Astrocyte (in vitro differentiated cells and primary cell): ENCODE results near the gene SOCS6. TPM values are rescaled to one million over a fixed set of nuclear protein-coding genes. Genes with fewer than 3 reads are reported as not detected.
A peak's percentile ranks its signal among the peaks of the same experiment; 100 is the strongest.

Experiments used
- DNase-seq: peaks from one replicate; pipeline ENCODE4 v3.0.0-alpha.2; 2010; ENCODE audit warnings: low read depth
- FAIRE-seq: peaks from 2 replicates; lab custom pipeline; 2011; peaks lifted over from hg19 to GRCh38; lab: Jason Lieb, UNC
- H2AFZ ChIP-seq: 2 replicates; pipeline ENCODE4 v1.6.0; 2012; ENCODE audit warnings: low read depth, low read length, inconsistent platforms
- H3K27ac ChIP-seq: 2 replicates; pipeline ENCODE4 v1.5.1; 2011; ENCODE audit warnings: low read depth, low read length, inconsistent platforms
- H3K27me3 ChIP-seq: 2 replicates; pipeline ENCODE4 v1.6.0; 2011; ENCODE audit warnings: low read length, inconsistent platforms; ENCODE audit not compliant: insufficient read depth
- H3K36me3 ChIP-seq: 2 replicates; pipeline ENCODE4 v1.5.1; 2011; ENCODE audit warnings: low read length, inconsistent platforms; ENCODE audit not compliant: insufficient read depth
- H3K4me1 ChIP-seq: 2 replicates; pipeline ENCODE4 v1.5.1; 2011; ENCODE audit warnings: low read length, inconsistent platforms; ENCODE audit not compliant: insufficient read depth
- H3K4me2 ChIP-seq: 2 replicates; pipeline ENCODE4 v1.6.0; 2012; ENCODE audit warnings: low read length, inconsistent platforms
- H3K4me3 ChIP-seq: 2 replicates; pipeline ENCODE4 v1.5.1; 2011; ENCODE audit warnings: low read depth, mild to moderate bottlenecking, low read length, inconsistent platforms; ENCODE audit not compliant: insufficient read depth
- H3K79me2 ChIP-seq: 2 replicates; pipeline ENCODE4 v1.6.0; 2012; ENCODE audit warnings: mild to moderate bottlenecking, low read length, inconsistent platforms; ENCODE audit not compliant: insufficient read depth
- H3K9ac ChIP-seq: 2 replicates; pipeline ENCODE4 v1.6.0; 2012; ENCODE audit warnings: mild to moderate bottlenecking, low read length, inconsistent platforms
- H3K9me3 ChIP-seq: 2 replicates; pipeline ENCODE4 v1.5.1; 2012; ENCODE audit warnings: low read depth, mild to moderate bottlenecking, low read length, inconsistent platforms; ENCODE audit not compliant: insufficient read depth
- H4K20me1 ChIP-seq: 2 replicates; pipeline ENCODE4 v1.6.0; 2012; ENCODE audit warnings: low read length, inconsistent platforms; ENCODE audit not compliant: insufficient read depth
- H3K27ac Mint-ChIP-seq: one replicate; pipeline ENCODE4 v1.8.0; 2021; ENCODE audit warnings: mild to moderate bottlenecking, mixed read lengths; ENCODE audit not compliant: unreplicated experiment
- H3K27me3 Mint-ChIP-seq: one replicate; pipeline ENCODE4 v1.8.0; 2021; ENCODE audit warnings: low read depth, mixed read lengths; ENCODE audit not compliant: unreplicated experiment
- H3K36me3 Mint-ChIP-seq: one replicate; pipeline ENCODE4 v1.8.0; 2021; ENCODE audit warnings: low read depth, mixed read lengths; ENCODE audit not compliant: unreplicated experiment
- H3K4me1 Mint-ChIP-seq: one replicate; pipeline ENCODE4 v1.8.0; 2021; ENCODE audit warnings: low read depth, mixed read lengths; ENCODE audit not compliant: unreplicated experiment
- H3K4me3 Mint-ChIP-seq: one replicate; pipeline ENCODE4 v1.8.0; 2021; ENCODE audit warnings: mild to moderate bottlenecking, moderate library complexity, mixed read lengths; ENCODE audit not compliant: unreplicated experiment
- H3K9me3 Mint-ChIP-seq: one replicate; pipeline ENCODE4 v1.8.0; 2021; ENCODE audit warnings: mild to moderate bottlenecking, mixed read lengths; ENCODE audit not compliant: unreplicated experiment
- CTCF ChIP-seq: IDR thresholded peaks from 2 replicates; pipeline ENCODE4 v1.5.1; 2011; ENCODE audit warnings: low read depth, mild to moderate bottlenecking, inconsistent platforms, low read length, moderate library complexity; ENCODE audit not compliant: insufficient read depth
- EZH2 ChIP-seq: IDR thresholded peaks from 2 replicates; pipeline ENCODE4 v1.6.1; 2012; ENCODE audit warnings: mild to moderate bottlenecking, low read length, inconsistent platforms; ENCODE audit not compliant: insufficient read depth
- total RNA-seq: library from RNA; stranded (reverse); gene quantifications from 2 replicates; pipeline ENCODE4 v1.2.1, GENCODE V29; 2021

Gene SOCS6
- total RNA-seq, 1 donor from 2014 or later, result 24.1 TPM

- Mint-ChIP-seq H3K9me3 (no peaks in the 10 kb centered on the region), H3K4me3 (peak overlapping the region; percentile 100), H3K27ac (peak overlapping the region; percentile 98), H3K4me1 (peaks cover 30% of the 10 kb centered on the region), H3K36me3 (peaks cover 3% of the 10 kb centered on the region), H3K27me3 (no peaks in the 10 kb centered on the region)
- Histone ChIP-seq H3K27me3 (no peaks in the 10 kb centered on the region), H4K20me1 (peaks cover 45% of the 10 kb centered on the region), H3K79me2 (peaks cover 51% of the 10 kb centered on the region), H3K27ac (peak overlapping the region; percentile 82), H3K9me3 (no peaks in the 10 kb centered on the region), H3K4me1 (peaks cover 11% of the 10 kb centered on the region), H3K9ac (peak overlapping the region; percentile 93), H3K36me3 (no peaks in the 10 kb centered on the region), H3K4me3 (peak overlapping the region; percentile 90), H2AFZ (peak overlapping the region; percentile 62), H3K4me2 (peak overlapping the region; percentile 87)
- FAIRE-seq (no peak), DNase-seq (no peak)
- TF ChIP-seq EZH2 (no peak), CTCF (no peak)
Observed at GRCh38 chr18:70289351-70290312, 787 bp downstream of the SOCS6 start.

- Mint-ChIP-seq H3K27ac (peak overlapping the region; percentile 12), H3K36me3 (peaks cover 3% of the 10 kb centered on the region), H3K4me1 (peaks cover 35% of the 10 kb centered on the region), H3K9me3 (no peaks in the 10 kb centered on the region), H3K27me3 (no peaks in the 10 kb centered on the region), H3K4me3 (peak overlapping the region; percentile 100)
- Histone ChIP-seq H3K4me2 (peak overlapping the region; percentile 87), H3K27me3 (no peaks in the 10 kb centered on the region), H3K9ac (peak overlapping the region; percentile 93), H2AFZ (no peak overlapping the region), H3K27ac (peak overlapping the region; percentile 82), H3K36me3 (no peaks in the 10 kb centered on the region), H3K4me1 (peaks cover 14% of the 10 kb centered on the region), H3K79me2 (peaks cover 62% of the 10 kb centered on the region), H4K20me1 (peaks cover 56% of the 10 kb centered on the region), H3K4me3 (peak overlapping the region; percentile 90), H3K9me3 (no peaks in the 10 kb centered on the region)
- DNase-seq, result no peak
- no peak for FAIRE-seq
- TF ChIP-seq EZH2 (no peak), CTCF (no peak)
Observed at GRCh38 chr18:70290482-70291294, 1.8 kb downstream of the SOCS6 start.
